CD14-positive monocyte (primary cell): ENCODE measurements around the gene TRAF3IP3. TPM values are rescaled to one million over a fixed set of nuclear protein-coding genes. Genes with fewer than 3 reads are reported as not detected.

Experiments used
- DNase-seq, 3 donors: peaks; one replicate each; pipeline ENCODE4 v3.0.0-alpha.2; 2011 to 2022
- H2AFZ ChIP-seq: 2 replicates; pipeline ENCODE4 v1.6.0; 2012; ENCODE audit warnings: mild to moderate bottlenecking, low read depth, low read length, inconsistent platforms; ENCODE audit not compliant: insufficient read depth, poor library complexity, severe bottlenecking
- H3K27ac ChIP-seq, 2 donors: 1 replicate in 1 of 2; 2 replicates in 1 of 2; pipeline ENCODE4 v1.5.1; 2012 to 2013; ENCODE audit warnings: low read length in 2 of 2, control low read depth in 1 of 2, inconsistent platforms in 1 of 2, low read depth in 1 of 2, mild to moderate bottlenecking in 1 of 2
- H3K27me3 ChIP-seq, 2 donors: one replicate each; pipeline versions ENCODE4 v1.6.0 to v1.6.1; 2011 to 2013; ENCODE audit warnings: low read length in 2 of 2; ENCODE audit not compliant: control insufficient read depth in 2 of 2, insufficient read depth in 2 of 2
- H3K36me3 ChIP-seq, 2 donors: replicated peaks in 1 of 2; 1 replicate in 1 of 2; 2 replicates in 1 of 2; pipeline versions ENCODE4 v1.5.1 to v1.6.1; 2012 to 2013; ENCODE audit warnings: low read length in 2 of 2, control low read depth in 1 of 2, inconsistent platforms in 1 of 2, mild to moderate bottlenecking in 1 of 2; ENCODE audit not compliant: insufficient read depth in 2 of 2, control insufficient read depth in 1 of 2
- H3K4me1 ChIP-seq, 2 donors: 1 replicate in 1 of 2; 2 replicates in 1 of 2; pipeline versions ENCODE4 v1.5.1 to v1.6.1; 2012 to 2013; ENCODE audit warnings: low read length in 2 of 2, control low read depth in 1 of 2, inconsistent platforms in 1 of 2, mild to moderate bottlenecking in 1 of 2, moderate library complexity in 1 of 2; ENCODE audit not compliant: insufficient read depth in 2 of 2, control insufficient read depth in 1 of 2
- H3K4me2 ChIP-seq: replicated peaks from 2 replicates; pipeline ENCODE3; 2012; ENCODE audit warnings: low read length, moderate library complexity, mild to moderate bottlenecking; ENCODE audit not compliant: poor library complexity, severe bottlenecking; ENCODE audit errors: extremely low read depth
- H3K4me3 ChIP-seq, 3 experiments: fragments of 200-600 bp in 1 of 3; sonication (generic) in 1 of 3; replicated peaks in 1 of 3; 1 replicate in 2 of 3; 2 replicates in 1 of 3; pipeline ENCODE4 v1.5.1; 2011 to 2013; ENCODE audit warnings: low read length in 3 of 3, mild to moderate bottlenecking in 3 of 3, control low read depth in 2 of 3, low read depth in 2 of 3, inconsistent platforms in 1 of 3, moderate library complexity in 1 of 3
- H3K79me2 ChIP-seq: 2 replicates; pipeline ENCODE4 v1.6.0; 2012; ENCODE audit warnings: mild to moderate bottlenecking, control low read depth, inconsistent platforms, low read length, moderate library complexity; ENCODE audit not compliant: insufficient read depth
- H3K9ac ChIP-seq: 2 replicates; pipeline ENCODE4 v1.6.0; 2017; ENCODE audit warnings: low read length, mild to moderate bottlenecking; ENCODE audit not compliant: insufficient read depth, poor library complexity, severe bottlenecking
- H3K9me3 ChIP-seq, 2 donors: replicated peaks in 1 of 2; 1 replicate in 1 of 2; 2 replicates in 1 of 2; pipeline versions ENCODE4 v1.5.1 to v1.6.1; 2012 to 2013; ENCODE audit warnings: low read length in 2 of 2, control low read depth in 1 of 2; ENCODE audit not compliant: control insufficient read depth in 1 of 2, insufficient read depth in 1 of 2
- H4K20me1 ChIP-seq: 2 replicates; pipeline ENCODE4 v1.6.0; 2012; ENCODE audit warnings: mild to moderate bottlenecking, low read length, control low read depth, moderate library complexity; ENCODE audit not compliant: insufficient read depth
- H3K27ac Mint-ChIP-seq, 7 donors: one replicate each; pipeline ENCODE4 v1.8.0; 2020; ENCODE audit warnings: mild to moderate bottlenecking in 7 of 7, mixed read lengths in 7 of 7, moderate library complexity in 6 of 7, inconsistent platforms in 2 of 7
- H3K27me3 Mint-ChIP-seq, 3 donors: one replicate each; pipeline ENCODE4 v1.8.0; 2021 to 2022; ENCODE audit warnings: low read depth in 3 of 3, mild to moderate bottlenecking in 3 of 3, mixed read lengths in 3 of 3, moderate library complexity in 3 of 3, inconsistent platforms in 1 of 3
- H3K36me3 Mint-ChIP-seq, 2 donors: one replicate each; pipeline ENCODE4 v1.8.0; 2020; ENCODE audit warnings: mixed read lengths in 2 of 2, inconsistent platforms in 1 of 2, mild to moderate bottlenecking in 1 of 2
- H3K4me1 Mint-ChIP-seq: one replicate; pipeline ENCODE4 v1.8.0; 2020; ENCODE audit warnings: mild to moderate bottlenecking, mixed read lengths
- H3K4me3 Mint-ChIP-seq, 2 donors: one replicate each; pipeline ENCODE4 v1.8.0; 2020; ENCODE audit warnings: mild to moderate bottlenecking in 2 of 2, mixed read lengths in 2 of 2, moderate library complexity in 1 of 2
- H3K9me3 Mint-ChIP-seq, 7 donors: one replicate each; pipeline ENCODE4 v1.8.0; 2020 to 2022; ENCODE audit warnings: mixed read lengths in 7 of 7, mild to moderate bottlenecking in 6 of 7, moderate library complexity in 6 of 7, inconsistent platforms in 2 of 7
- WGBS: methylation state at CpG from one replicate; pipeline ENCODE4 v1.1.5; 2013; ENCODE audit warnings: missing lambda C conversion rate; ENCODE audit not compliant: insufficient coverage; 5-methylcytosine and 5-hydroxymethylcytosine counted together
- intact Hi-C, 2 donors: fragments of 100-400 bp; cut with micrococcal nuclease; formaldehyde crosslinking; loops; one replicate each; pipeline versions ENCODE4 v1.15.0 to v1.15.1; 2023
- polyA plus RNA-seq, 3 donors: library from polyadenylated mRNA; depleted of rRNA in 1 of 3; unstranded in 2 of 3; stranded (reverse) in 1 of 3; fragments of 300-500 nt in 2 of 3; fragments of >200 nt in 1 of 3; fragmentation: Illumina TruSeq in 2 of 3; gene quantifications; 1 replicate in 2 of 3; 2 replicates in 1 of 3; pipeline ENCODE4 v1.2.3, GENCODE V29; 2012 to 2021
- TF ChIP-seq, protein P1 (sequence below): fragments of 200-600 bp; IDR thresholded peaks from one replicate; pipeline ENCODE4 v1.8.0; 2022; ENCODE audit warnings: antibody characterized with exemption, mild to moderate bottlenecking

The TRAF3IP3 gene
- polyA plus RNA-seq, 3 donors, result 89.3 to 266 (median 111) TPM

DNA sequence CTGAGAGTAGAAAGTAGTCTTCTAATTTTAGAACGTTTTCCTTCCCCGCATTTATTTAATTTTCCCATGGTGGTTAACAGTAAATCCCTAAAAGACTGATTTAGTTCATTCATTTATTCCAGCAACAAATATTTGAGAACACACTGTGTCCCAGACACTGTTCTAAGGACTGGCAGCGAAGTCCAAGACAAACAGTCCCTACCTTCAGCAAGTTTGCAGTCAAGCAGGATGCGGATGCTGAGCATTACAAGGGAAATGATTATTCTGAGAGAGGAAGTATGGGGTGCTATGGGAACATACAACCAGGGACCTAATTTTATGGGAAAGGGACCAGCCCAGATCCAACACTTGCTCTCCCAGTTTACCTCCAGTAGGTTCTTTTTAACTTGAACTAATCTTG is 29.7 kb downstream of the TRAF3IP3 start:
- peaks cover 19 to 22% of the 10 kb centered on the region in 2 donors for H3K36me3 Mint-ChIP-seq

DNA sequence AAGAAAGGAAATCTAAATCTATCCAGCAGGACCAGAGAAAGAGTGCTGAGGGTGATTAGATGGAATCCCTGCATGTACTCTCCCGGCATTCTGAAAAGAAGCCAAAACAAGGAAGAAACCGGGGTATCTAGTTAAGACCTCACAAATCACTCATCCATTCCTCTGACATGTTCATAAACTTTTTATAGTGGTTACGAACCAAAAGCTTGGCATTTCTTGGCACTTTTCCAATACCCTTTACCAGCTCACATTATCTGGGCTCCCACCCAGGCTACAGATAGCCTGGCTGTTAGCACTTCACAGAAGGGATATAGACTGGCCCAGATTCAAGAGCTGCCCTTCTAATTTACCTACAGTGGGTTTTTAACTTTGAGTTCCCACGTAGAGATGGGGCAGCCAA is 30.3 kb downstream of the TRAF3IP3 start:
- Histone ChIP-seq H3K27ac (no peak overlapping the region), H3K79me2 (no peaks in the 10 kb centered on the region), H3K9ac (no peak overlapping the region), H3K4me1 (peaks cover 14 to 21% of the 10 kb centered on the region in 2 donors), H3K9me3 (no peaks in the 10 kb centered on the region), H3K27me3 (peaks cover 0 to 24% of the 10 kb centered on the region in 2 donors), H4K20me1 (no peaks in the 10 kb centered on the region), H2AFZ (no peak overlapping the region), H3K4me2 (no peak overlapping the region), H3K4me3 (no peak overlapping the region), H3K36me3 (peaks cover 13 to 21% of the 10 kb centered on the region in 2 donors)
- Mint-ChIP-seq H3K4me1 (peaks cover 23% of the 10 kb centered on the region), H3K4me3 (no peak overlapping the region), H3K9me3 (peaks cover 0 to 2% (median 0%) of the 10 kb centered on the region in 7 donors), H3K27me3 (peaks cover 10 to 20% (median 17%) of the 10 kb centered on the region in 3 donors), H3K36me3 (peaks cover 15 to 17% of the 10 kb centered on the region in 2 donors), H3K27ac (no peak overlapping the region)
- WGBS, result 50% methylated on average over 2 of the region's 4 CpGs
- TF ChIP-seq, protein P1, sequence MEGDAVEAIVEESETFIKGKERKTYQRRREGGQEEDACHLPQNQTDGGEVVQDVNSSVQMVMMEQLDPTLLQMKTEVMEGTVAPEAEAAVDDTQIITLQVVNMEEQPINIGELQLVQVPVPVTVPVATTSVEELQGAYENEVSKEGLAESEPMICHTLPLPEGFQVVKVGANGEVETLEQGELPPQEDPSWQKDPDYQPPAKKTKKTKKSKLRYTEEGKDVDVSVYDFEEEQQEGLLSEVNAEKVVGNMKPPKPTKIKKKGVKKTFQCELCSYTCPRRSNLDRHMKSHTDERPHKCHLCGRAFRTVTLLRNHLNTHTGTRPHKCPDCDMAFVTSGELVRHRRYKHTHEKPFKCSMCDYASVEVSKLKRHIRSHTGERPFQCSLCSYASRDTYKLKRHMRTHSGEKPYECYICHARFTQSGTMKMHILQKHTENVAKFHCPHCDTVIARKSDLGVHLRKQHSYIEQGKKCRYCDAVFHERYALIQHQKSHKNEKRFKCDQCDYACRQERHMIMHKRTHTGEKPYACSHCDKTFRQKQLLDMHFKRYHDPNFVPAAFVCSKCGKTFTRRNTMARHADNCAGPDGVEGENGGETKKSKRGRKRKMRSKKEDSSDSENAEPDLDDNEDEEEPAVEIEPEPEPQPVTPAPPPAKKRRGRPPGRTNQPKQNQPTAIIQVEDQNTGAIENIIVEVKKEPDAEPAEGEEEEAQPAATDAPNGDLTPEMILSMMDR, result no peak
- DNase-seq, result no peak
- intact Hi-C loops, result no loop called here

More for the DNA sequence above, 29.7 kb downstream of the TRAF3IP3 start:
- no peaks in the 10 kb centered on the region for H3K9me3 ChIP-seq
- H3K9ac ChIP-seq, result no peak overlapping the region
- intact Hi-C loops, result no loop called here
- no peak overlapping the region for H3K27ac ChIP-seq
- no peak for DNase-seq
- peaks cover 0 to under 1% (median 0%) of the 10 kb centered on the region in 7 donors for H3K9me3 Mint-ChIP-seq
- H3K27me3 ChIP-seq, result peaks cover 0 to 19% of the 10 kb centered on the region in 2 donors
- H3K36me3 ChIP-seq, result peaks cover 18 to 26% of the 10 kb centered on the region in 2 donors
- H3K4me3 Mint-ChIP-seq, result no peak overlapping the region
- H3K4me2 ChIP-seq, result no peak overlapping the region
- H3K27ac Mint-ChIP-seq, result peak overlapping the region in 1 of 7 donors; percentile 6
- peaks cover 23% of the 10 kb centered on the region for H3K4me1 Mint-ChIP-seq
- H2AFZ ChIP-seq, result no peak overlapping the region
- no peaks in the 10 kb centered on the region for H4K20me1 ChIP-seq
- H3K4me1 ChIP-seq, result peaks cover 14 to 21% of the 10 kb centered on the region in 2 donors
- no peak overlapping the region for H3K4me3 ChIP-seq
- no peaks in the 10 kb centered on the region for H3K79me2 ChIP-seq
- TF ChIP-seq, protein P1, result no peak
- no CpG with 5 or more reads among the region's 4 CpGs for WGBS
- peaks cover 10 to 17% (median 16%) of the 10 kb centered on the region in 3 donors for H3K27me3 Mint-ChIP-seq
